C4-2B (cell line): ENCODE data around the gene ARGLU1.
"Not testable (repeated sequence)": the region's sequence is repeated elsewhere in the genome, so short reads cannot be mapped to it uniquely, and the experiment has no call there.

ENCODE experiments used
- H3K27ac ChIP-seq: fragments of 450-650 bp; 2 replicates; pipeline ENCODE4 v1.5.1; 2017
- ZFX ChIP-seq: fragments of 450-650 bp; IDR thresholded peaks from 2 replicates; pipeline ENCODE4 v1.6.1; 2017
- TF ChIP-seq, protein P1 (sequence below): fragments of 450-650 bp; conservative IDR thresholded peaks from 2 replicates; pipeline ENCODE4 v1.5.1; 2017; ENCODE audit warnings: mild to moderate bottlenecking

The ARGLU1 gene

GRCh38 chr13:106603546-106603945, 35.6 kb upstream of the ARGLU1 start:
- H3K27ac ChIP-seq: no peak overlapping the region
- TF ChIP-seq, protein P1, sequence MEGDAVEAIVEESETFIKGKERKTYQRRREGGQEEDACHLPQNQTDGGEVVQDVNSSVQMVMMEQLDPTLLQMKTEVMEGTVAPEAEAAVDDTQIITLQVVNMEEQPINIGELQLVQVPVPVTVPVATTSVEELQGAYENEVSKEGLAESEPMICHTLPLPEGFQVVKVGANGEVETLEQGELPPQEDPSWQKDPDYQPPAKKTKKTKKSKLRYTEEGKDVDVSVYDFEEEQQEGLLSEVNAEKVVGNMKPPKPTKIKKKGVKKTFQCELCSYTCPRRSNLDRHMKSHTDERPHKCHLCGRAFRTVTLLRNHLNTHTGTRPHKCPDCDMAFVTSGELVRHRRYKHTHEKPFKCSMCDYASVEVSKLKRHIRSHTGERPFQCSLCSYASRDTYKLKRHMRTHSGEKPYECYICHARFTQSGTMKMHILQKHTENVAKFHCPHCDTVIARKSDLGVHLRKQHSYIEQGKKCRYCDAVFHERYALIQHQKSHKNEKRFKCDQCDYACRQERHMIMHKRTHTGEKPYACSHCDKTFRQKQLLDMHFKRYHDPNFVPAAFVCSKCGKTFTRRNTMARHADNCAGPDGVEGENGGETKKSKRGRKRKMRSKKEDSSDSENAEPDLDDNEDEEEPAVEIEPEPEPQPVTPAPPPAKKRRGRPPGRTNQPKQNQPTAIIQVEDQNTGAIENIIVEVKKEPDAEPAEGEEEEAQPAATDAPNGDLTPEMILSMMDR: no peak
- TF ChIP-seq ZFX: no peak

- H3K27ac ChIP-seq: no peak overlapping the region
- TF ChIP-seq, protein P1: no peak
- TF ChIP-seq ZFX: no peak
These were observed 34.2 kb upstream of the ARGLU1 start for GRCh38 chr13:106602178-106602577.

DNA sequence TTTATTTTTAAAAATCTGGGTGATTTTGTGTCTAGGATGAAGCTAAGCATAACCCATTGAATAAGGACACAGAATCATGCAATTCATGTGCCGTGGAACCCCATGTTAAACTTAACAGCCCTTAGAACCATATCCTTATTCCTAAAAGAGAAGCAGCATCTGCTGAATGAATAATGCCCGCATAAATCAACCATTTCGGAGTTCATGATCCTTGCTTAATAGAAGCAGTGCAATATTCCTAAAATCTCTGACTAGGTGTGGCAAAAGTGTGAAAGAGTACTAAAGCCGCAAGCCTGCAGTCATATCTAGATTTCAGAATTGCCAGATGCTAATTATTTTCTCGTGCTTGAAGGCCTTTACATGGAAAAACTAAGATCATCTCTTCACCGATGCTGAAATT, 33.6 kb upstream of the ARGLU1 start:
- H3K27ac ChIP-seq: no peak overlapping the region
- no peak for TF ChIP-seq ZFX
- TF ChIP-seq, protein P1: no peak

- H3K27ac ChIP-seq: not testable (repeated sequence)
These were observed 32.8 kb upstream of the ARGLU1 start for GRCh38 chr13:106600798-106601135.

- TF ChIP-seq ZFX: no peak
- TF ChIP-seq, protein P1: no peak
- no peak overlapping the region for H3K27ac ChIP-seq
These were observed 32.2 kb upstream of the ARGLU1 start for GRCh38 chr13:106599875-106600797.

- no peak overlapping the region for H3K27ac ChIP-seq
- TF ChIP-seq ZFX: no peak
- TF ChIP-seq, protein P1: no peak
These were observed 29.9 kb upstream of the ARGLU1 start for GRCh38 chr13:106597749-106598395.

- H3K27ac ChIP-seq: no peak overlapping the region
- TF ChIP-seq, protein P1: no peak
- TF ChIP-seq ZFX: no peak
These were observed 29.2 kb upstream of the ARGLU1 start for GRCh38 chr13:106597186-106597585.
